Measurements from ENCODE around the gene GAN. TPM values are rescaled to one million over a fixed set of nuclear protein-coding genes. Genes with fewer than 3 reads are reported as not detected.

The GAN gene
- total RNA-seq, 1 experiment from 2014 or later: 22.5 TPM

GRCh38 chr16:81390840-81391239 lies 76.1 kb downstream of the GAN start:
- no peak overlapping the region for H2AFZ ChIP-seq (ENCODE audit: low read depth, low read length, poor library complexity, severe bottlenecking)
- no peak overlapping the region for H3K9ac ChIP-seq (ENCODE audit: low read length)
- H3K27ac ChIP-seq (ENCODE audit: low read depth, low read length): no peak overlapping the region
- POLR2A ChIA-PET: no interaction called here
- H3K27me3 ChIP-seq (ENCODE audit: insufficient read depth, low read length): no peaks in the 10 kb centered on the region
- ATAC-seq (no peak), DNase-seq (ENCODE audit: low read depth, low spot score) (no peak)
- CTCF ChIA-PET: no interaction called here
- H3K9me3 ChIP-seq (ENCODE audit: control insufficient read depth in 1 of 2, insufficient read depth in 1 of 2, low read depth in 1 of 2, low read length in 2 of 2): no peaks in the 10 kb centered on the region
- H3K79me2 ChIP-seq (ENCODE audit: insufficient read depth, low read length): no peaks in the 10 kb centered on the region
- no peak overlapping the region for H3K4me2 ChIP-seq (ENCODE audit: low read length)
- TF ChIP-seq EZH2phosphoT487 (IDR thresholded peaks at IDR 0.05; ENCODE audit: borderline replicate concordance) (no peak), REST (IDR thresholded peaks at IDR 0.05; ENCODE audit: low read depth) (no peak), CEBPB (IDR thresholded peaks at IDR 0.05; ENCODE audit: low read depth) (no peak), ELF1 (IDR thresholded peaks at IDR 0.05; ENCODE audit: borderline replicate concordance, low read depth) (no peak), ZFX (IDR thresholded peaks at IDR 0.05) (no peak), SRF (IDR thresholded peaks at IDR 0.05; ENCODE audit: low read depth) (no peak), YY1 (IDR thresholded peaks at IDR 0.05; ENCODE audit: extremely low read depth, insufficient replicate concordance, low read depth, low read length) (no peak), TCF7L2 (IDR thresholded peaks at IDR 0.05; ENCODE audit: borderline replicate concordance, extremely low read depth, insufficient read depth, insufficient read length) (no peak), JUND (IDR thresholded peaks at IDR 0.05) (no peak), POLR2AphosphoS5 (IDR thresholded peaks at IDR 0.05; ENCODE audit: low read depth, low read length) (no peak), ZNF274 (IDR thresholded peaks at IDR 0.05; ENCODE audit: low read depth, low read length) (no peak)
- intact Hi-C loops (cut with micrococcal nuclease): no loop called here
- H3K36me3 ChIP-seq (ENCODE audit: control insufficient read depth in 1 of 2, insufficient read depth in 2 of 2, low read length in 2 of 2): no peaks in the 10 kb centered on the region; a peak in 1 of 4 replicates
- BruUV-seq (replicated peaks): no TSS peak
- H3K9me2 ChIP-seq (ENCODE audit: insufficient read depth): no peaks in the 10 kb centered on the region
- no peaks in the 10 kb centered on the region for H4K20me1 ChIP-seq (ENCODE audit: insufficient read depth)
- H3K4me3 ChIP-seq (replicated peaks in 1 of 2; ENCODE audit: low read depth in 1 of 2, low read length in 2 of 2): no peak overlapping the region
- no peaks in the 10 kb centered on the region for H3K4me1 ChIP-seq (ENCODE audit: control insufficient read depth in 1 of 2, insufficient read depth in 2 of 2, low read length in 2 of 2)
- RAD21 ChIA-PET (ENCODE audit: low non-redundant PET in 1 of 2, low total read pairs in 2 of 2, uncharacterized antibody in 2 of 2, unreplicated experiment in 2 of 2): no interaction called here

All from HCT116 (cell line).